Activated CD4-positive, alpha-beta T cell treated with anti-CD3 and anti-CD28 coated beads for 48 hours (primary cell): ENCODE measurements around the gene BANP.
"Not testable (repeated sequence)": the region's sequence is repeated elsewhere in the genome, so short reads cannot be mapped to it uniquely, and the experiment has no call there.

Experiments
- DNase-seq: peaks from one replicate; pipeline ENCODE4 v3.0.0-alpha.2; 2020

Gene BANP

GRCh38 chr16:88035292-88035691 is 84.1 kb downstream of the BANP start:
- DNase-seq, result no peak

- not testable (repeated sequence) for DNase-seq
Observed at GRCh38 chr16:88035884-88036639, 84.8 kb downstream of the BANP start.

GRCh38 chr16:88036640-88036996 is 85.4 kb downstream of the BANP start:
- not testable (repeated sequence) for DNase-seq

- not testable (repeated sequence) for DNase-seq
Observed at GRCh38 chr16:88037359-88037758, 86.1 kb downstream of the BANP start.

GRCh38 chr16:88037876-88038525 is 86.8 kb downstream of the BANP start:
- DNase-seq, result not testable (repeated sequence)

GRCh38 chr16:88038526-88038908 is 87.3 kb downstream of the BANP start:
- not testable (repeated sequence) for DNase-seq

- no peak for DNase-seq
Observed at GRCh38 chr16:88039591-88039990, 88.4 kb downstream of the BANP start.

- not testable (repeated sequence) for DNase-seq
Observed at GRCh38 chr16:88040196-88040876, 89.1 kb downstream of the BANP start.

GRCh38 chr16:88040877-88041244 is 89.6 kb downstream of the BANP start:
- not testable (repeated sequence) for DNase-seq

- not testable (repeated sequence) for DNase-seq
Observed at GRCh38 chr16:88041506-88041905, 90.3 kb downstream of the BANP start.

- DNase-seq, result not testable (repeated sequence)
Observed at GRCh38 chr16:88041986-88042562, 90.8 kb downstream of the BANP start.

- DNase-seq, result not testable (repeated sequence)
Observed at GRCh38 chr16:88043208-88043910, 92.1 kb downstream of the BANP start.

GRCh38 chr16:88044121-88044581 is 92.9 kb downstream of the BANP start:
- DNase-seq, result not testable (repeated sequence)

GRCh38 chr16:88045361-88045760 is 94.1 kb downstream of the BANP start:
- DNase-seq, result not testable (repeated sequence)

- DNase-seq, result no peak
Observed at GRCh38 chr16:88045820-88046303, 94.6 kb downstream of the BANP start.

GRCh38 chr16:88047462-88047861 is 96.2 kb downstream of the BANP start:
- no peak for DNase-seq

GRCh38 chr16:88048985-88049384 is 97.8 kb downstream of the BANP start:
- no peak for DNase-seq

- no peak for DNase-seq
Observed at GRCh38 chr16:88049561-88050545, 98.6 kb downstream of the BANP start.

- DNase-seq, result no peak
Observed at GRCh38 chr16:88050952-88051660, 99.9 kb downstream of the BANP start.

- no peak for DNase-seq
Observed at GRCh38 chr16:88052661-88053060, 101.4 kb downstream of the BANP start.

- DNase-seq, result not testable (repeated sequence)
Observed at GRCh38 chr16:88053479-88053878, 102.2 kb downstream of the BANP start.
